Neural progenitor cell (in vitro differentiated cells): ENCODE measurements around the gene THYN1.

Experiments used
- EZH2 ChIP-seq: fragments of 200-600 bp; sonication (generic); IDR thresholded peaks from 2 replicates; pipeline ENCODE4 v1.6.1; 2017; ENCODE audit warnings: antibody characterized with exemption, mild to moderate bottlenecking, moderate library complexity
- EZH2phosphoT487 ChIP-seq: fragments of 200-600 bp; sonication (generic); IDR thresholded peaks from 2 replicates; pipeline ENCODE4 v1.6.1; 2017; ENCODE audit warnings: antibody characterized with exemption
- TF ChIP-seq, protein P1 (sequence below): fragments of 200-600 bp; sonication (generic); IDR thresholded peaks from 2 replicates; pipeline ENCODE4 v1.5.1; 2017; ENCODE audit warnings: antibody characterized with exemption, mild to moderate bottlenecking

DNA sequence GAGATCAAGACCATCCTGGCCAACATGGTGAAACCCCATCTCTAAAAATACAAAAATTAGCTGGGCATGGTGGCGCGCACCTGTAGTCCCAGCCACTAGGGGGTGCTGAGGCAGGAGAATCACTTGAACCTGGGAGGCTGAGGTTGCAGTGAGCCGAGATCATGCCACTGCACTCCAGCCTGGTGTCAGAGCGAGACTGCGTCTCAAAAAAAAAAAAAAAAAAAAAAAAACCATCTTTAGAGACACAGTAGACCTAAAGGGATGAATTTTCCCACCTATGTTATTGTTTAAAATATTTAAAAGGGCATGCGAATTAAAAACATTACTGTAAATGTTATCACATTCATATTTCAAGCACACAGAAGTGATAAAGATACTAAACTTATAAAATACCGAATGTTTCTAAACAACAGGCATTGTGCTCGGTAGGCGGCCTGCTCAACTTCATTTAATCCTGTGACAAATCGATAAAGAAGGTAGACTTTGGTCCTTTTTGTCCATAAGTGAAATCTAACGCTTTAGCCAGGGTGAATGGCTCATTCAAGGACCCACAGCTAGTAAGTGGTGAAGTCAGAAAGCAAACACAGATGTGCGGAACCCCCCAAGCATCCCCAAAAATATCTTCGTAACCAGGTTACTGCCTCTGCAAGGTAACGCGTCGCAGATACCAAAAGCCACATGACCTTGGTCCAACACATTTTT is 45.5 kb downstream of the THYN1 start:
- TF ChIP-seq, protein P1, sequence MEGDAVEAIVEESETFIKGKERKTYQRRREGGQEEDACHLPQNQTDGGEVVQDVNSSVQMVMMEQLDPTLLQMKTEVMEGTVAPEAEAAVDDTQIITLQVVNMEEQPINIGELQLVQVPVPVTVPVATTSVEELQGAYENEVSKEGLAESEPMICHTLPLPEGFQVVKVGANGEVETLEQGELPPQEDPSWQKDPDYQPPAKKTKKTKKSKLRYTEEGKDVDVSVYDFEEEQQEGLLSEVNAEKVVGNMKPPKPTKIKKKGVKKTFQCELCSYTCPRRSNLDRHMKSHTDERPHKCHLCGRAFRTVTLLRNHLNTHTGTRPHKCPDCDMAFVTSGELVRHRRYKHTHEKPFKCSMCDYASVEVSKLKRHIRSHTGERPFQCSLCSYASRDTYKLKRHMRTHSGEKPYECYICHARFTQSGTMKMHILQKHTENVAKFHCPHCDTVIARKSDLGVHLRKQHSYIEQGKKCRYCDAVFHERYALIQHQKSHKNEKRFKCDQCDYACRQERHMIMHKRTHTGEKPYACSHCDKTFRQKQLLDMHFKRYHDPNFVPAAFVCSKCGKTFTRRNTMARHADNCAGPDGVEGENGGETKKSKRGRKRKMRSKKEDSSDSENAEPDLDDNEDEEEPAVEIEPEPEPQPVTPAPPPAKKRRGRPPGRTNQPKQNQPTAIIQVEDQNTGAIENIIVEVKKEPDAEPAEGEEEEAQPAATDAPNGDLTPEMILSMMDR: peak; percentile 77
- TF ChIP-seq EZH2phosphoT487 (no peak), EZH2 (no peak)
